ENCODE data around the gene AP1AR. TPM values are rescaled to one million over a fixed set of nuclear protein-coding genes. Genes with fewer than 3 reads are reported as not detected.
"Not testable (repeated sequence)": the region's sequence is repeated elsewhere in the genome, so short reads cannot be mapped to it uniquely, and the experiment has no call there.

AP1AR gene
- total RNA-seq, 1 experiment from 2014 or later, result 105 TPM

DNA sequence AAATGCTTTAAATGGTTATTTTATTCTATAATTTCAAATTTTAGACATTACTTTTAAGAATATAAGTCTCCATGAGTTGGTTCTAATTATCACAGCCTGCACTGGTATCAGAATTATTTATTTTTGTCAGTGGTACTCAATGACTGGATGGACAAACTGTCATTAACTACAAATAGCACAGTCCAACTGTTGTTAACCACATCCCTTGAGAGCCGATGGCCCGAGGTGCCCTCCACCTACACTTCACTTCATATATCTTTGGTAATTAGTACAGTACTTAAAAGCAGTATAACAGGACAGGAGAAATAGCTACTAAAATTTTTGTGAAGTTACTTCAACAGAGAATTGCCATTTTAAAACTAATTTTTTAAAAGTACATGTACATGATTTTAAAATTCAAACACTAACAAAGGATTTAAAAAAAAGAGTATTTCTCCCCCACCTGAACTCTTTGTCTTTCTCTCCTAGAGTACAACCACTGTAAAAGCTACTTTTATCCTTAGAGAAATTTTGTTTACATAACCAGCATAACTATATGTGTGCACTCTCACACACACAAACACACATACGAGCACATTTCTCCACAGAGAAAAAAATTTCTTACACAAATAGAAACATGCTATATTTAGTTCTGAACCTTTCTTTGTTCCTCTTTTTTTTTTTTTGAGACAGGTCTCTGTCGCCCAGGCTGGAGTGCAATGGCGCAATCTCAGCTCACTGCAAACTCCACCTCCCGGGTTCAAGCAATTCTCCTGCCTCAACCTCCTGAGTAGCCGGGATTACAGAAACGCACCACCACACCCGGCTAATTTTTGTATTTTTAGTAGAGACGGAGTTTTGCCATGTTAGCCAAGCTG, 47.7 kb downstream of the AP1AR start:
- no peak for DNase-seq (ENCODE audit: low spot score)

DNA sequence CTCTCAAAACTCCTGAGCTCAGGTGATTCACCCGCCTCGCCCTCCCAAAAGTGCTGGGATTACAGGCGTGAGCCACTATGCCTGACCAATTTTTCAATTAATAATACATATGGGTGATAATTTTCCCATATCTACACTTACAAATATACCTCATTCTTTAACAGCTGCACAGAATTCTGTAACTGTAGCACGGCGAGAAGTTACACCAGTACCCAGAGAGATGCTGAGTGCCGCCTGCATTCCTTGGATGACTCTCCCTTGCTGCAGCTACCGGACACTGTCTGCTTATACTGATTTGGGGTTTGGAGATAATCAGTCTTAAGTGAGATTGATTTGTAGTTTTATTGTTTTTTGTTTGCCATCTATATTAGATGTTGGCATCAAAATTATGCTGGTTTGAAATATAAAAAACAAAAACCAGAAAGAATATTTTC, 48.3 kb downstream of the AP1AR start:
- DNase-seq (ENCODE audit: low spot score), result no peak

DNA sequence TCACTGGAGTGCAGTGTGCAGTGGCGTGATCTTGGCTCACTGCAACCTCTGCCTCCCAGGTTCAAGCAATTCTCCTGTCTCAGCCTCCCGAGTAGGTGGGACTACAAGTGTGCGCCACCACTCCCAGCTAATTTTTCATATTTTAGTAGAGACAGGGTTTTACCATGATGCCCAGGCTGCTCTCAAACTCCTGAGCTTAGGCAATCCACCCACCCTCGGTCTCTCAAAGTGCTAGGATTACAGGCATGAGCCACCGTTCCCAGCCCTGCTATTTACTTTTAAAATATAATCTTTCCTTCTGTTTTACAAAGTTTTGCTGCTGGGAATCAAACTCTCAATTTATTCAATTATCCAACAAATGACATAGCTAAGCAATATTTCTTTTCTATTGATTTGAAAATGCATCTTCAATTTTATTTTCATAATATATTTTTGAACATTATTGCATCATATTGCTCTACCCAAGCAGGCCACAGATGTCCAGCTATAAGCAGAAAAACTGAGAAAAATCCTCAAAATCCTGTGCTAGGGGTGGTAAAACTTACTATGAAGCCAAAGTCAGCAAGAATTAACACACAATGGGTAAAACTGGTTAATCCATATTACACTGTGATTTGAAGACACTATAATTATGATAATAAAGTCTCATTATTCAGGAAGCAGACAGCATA, 48.9 kb downstream of the AP1AR start:
- no peak for DNase-seq (ENCODE audit: low spot score)

DNA sequence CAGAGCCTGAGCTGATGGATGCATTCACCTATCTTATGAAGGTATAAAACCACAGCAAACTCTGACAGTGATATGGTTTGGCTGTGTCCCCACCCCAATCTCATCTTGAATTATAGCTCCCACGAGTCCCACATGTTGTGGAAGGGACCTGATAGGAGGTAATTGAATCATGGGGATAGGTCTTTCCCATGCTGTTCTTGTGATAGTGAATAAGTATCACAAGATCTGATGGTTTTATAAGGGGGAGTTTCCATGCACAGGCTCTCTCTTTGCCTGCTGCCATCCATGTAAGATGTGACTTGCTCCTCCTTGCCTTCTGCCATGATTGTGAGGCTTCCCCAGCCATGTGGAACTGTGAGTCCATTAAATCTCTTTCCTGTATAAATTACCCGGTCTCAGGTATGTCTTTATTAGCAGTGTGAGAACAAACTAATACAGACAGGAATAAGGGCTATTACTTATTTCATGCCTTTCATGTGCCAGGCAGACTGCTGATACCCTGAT, 50.4 kb downstream of the AP1AR start:
- DNase-seq (ENCODE audit: low spot score), result not testable (repeated sequence)

DNA sequence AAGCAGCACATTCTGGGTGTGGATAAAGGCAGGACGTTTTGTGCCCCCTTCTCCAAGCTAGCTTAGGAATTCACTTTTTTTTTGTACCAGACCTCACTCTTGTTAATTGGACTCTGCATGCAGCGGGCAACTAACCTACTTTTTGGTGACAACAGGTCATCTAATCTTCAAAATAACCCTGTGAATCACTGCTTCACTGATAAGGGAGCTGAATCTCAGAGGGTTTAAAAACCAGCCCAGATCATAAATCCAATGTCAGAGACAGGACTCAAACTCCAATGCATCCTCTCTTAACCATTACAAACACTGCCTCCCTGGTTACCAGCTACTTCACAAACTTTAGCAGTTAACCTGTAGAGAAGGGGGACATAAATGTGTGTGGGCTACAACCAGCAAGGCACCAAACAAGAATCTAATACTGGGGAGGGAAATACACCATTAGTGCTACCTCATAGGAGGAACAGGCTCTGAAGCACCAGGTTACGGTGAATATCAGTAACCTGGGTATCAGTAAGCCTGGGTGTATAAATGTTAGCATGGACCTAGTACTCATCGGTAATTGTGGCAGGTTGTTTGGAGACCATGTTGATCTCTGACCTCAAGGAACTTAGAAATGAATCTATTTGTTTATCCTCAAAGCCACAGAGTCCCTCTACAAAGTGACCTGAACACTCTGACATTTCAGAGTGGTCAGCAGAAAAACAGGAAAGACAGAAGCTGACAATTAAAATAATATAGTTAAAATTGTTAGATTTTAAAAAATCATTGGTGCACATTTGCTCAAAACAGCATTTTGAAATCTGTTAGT, 51.5 kb downstream of the AP1AR start:
- DNase-seq (ENCODE audit: low spot score), result no peak

DNA sequence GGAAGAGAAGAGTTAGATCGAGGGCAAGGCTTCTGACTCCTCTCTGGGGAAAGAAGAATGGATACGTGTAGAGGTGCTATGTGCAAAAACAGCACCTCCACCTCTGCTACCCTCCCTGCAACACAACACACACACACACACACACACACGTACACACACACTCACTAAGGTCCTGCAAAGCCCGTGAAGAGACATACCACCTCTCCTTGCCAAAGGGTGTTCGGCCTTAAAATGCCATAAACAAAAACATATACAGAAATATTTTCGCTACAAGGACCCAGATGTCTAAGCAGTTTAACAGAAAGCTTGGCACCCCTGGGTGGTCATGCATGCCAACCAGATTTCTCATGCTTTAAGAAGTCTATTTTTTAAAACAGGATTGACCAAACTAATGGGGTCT, 52.6 kb downstream of the AP1AR start:
- DNase-seq (ENCODE audit: low spot score), result peak; percentile 18

DNA sequence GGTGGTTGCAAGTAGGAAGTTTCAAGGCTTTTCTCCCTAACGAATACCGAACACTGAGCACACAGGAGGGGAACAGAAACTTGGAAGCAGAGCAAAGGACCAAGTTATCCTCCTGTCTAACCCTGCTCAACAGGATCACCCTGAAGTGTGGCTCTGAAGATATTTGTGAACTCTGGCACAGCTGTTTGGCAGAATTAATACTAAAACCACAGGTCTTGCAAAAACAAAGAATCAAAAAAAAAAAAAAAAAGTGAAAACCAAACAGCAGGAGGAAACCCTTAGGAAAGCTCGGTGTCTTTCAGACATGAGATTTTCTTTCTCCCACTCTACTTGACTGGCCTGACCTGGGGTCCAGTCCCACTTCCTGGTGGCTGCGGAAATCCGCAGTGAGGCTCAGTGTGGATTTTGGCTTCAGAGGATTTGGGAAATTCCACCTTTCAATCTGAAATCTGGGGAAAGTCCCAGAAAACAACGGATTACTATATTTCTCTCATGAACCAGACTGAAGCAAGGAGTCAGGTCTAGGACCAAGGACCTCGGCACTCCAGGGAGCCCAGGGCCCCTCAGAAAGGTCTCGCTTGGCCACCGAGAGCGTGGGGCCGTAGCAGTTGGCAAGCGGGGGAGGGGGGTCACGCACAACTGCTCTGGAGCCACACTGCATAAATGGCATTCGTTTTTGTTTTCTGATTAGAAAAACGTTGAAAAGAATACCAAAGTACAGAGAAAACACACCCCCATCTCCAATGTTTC, 53.2 kb downstream of the AP1AR start:
- DNase-seq (ENCODE audit: low spot score), result peak; percentile 48

DNA sequence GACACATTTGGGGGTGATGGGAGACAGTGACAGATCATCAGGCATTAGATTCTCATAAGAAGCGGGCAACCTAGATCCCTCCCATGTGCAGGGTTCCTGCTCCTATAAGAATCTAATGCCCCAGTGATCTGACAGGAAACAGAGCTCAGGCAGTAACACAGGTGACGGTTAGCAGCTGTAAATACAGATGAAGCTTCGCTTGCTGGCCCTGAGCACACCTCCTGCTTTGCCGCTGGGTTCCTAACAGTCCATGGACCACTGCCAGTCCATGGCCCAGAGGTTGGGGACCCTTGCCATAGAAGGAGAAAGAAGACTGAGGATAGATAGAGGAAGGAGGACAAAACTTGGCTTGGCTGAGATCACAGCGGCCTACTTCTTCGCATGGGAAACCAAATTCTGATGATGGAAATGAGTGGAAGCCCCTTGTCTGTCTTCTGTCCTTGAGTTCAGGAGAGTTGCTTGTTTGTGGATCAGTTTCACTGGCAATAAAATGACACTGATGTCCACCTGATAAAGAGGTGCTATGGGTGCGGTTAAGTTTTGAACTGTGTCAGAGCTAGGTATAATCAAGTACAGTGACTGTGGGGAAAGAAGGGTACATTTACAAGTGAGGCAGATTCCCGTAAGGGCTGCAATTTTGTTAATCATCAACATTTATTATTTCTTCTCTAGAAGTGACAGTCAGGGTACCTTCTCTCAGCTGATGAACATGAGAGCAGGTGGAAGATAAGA, 55.8 kb downstream of the AP1AR start:
- no peak for DNase-seq (ENCODE audit: low spot score)

DNA sequence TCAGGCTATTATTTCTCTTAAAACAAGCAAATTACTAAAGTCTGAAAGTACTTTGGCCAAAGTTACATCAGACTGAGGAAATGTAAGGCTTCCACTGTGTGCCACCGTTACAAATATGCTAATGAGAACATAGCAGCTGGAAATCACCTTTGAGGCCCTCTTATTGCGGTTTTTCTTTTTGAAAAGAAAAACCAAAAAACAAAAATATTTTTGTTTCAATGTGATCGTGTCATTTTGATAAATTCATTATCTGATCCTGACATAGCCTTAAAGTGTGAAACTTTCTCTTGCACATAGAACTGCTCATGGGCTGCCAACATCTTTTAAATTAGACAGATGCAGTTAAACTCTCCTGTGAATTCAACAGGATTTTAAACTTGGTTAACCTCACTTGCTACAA, 56.9 kb downstream of the AP1AR start:
- no peak for DNase-seq (ENCODE audit: low spot score)

DNA sequence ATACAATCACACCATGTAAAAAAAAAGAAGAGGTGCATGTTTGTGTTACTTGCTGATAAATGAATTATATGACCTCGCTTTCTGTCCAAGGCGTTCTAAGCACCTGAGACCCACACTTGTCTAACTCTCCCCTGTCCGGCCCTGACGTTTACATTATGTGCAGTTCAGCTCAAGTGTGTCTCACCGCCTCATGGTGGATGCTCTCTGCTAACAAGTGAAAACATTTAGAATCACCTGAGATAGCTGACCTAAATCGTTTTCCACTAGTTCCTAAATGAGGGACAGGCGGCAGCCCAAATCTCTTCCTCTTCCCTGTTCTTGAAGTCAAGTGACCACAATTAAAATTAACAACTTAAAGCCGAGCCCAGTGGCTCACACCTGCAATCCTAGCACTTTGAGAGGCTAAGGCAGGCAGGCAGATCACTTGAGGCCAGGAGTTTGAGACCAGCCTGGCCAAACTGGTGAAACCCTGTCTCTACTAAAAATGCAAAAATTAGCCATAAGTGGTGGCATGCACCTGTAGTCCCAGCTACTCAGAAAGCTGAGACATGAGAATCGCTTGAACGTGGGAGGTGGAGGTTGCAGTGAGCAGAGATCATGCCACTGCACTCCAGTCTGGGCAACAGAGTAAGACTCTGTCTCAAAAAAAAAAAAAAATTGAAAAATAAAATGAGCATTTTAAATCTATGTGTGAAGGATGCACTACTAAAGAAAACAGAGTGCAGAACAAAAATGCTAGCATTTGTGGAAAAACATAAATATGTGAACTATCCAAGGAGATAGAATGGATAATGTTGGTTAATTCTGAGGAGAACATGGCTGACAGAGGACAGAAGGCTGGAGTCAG, 58.0 kb downstream of the AP1AR start:
- no peak for DNase-seq (ENCODE audit: low spot score)

DNA sequence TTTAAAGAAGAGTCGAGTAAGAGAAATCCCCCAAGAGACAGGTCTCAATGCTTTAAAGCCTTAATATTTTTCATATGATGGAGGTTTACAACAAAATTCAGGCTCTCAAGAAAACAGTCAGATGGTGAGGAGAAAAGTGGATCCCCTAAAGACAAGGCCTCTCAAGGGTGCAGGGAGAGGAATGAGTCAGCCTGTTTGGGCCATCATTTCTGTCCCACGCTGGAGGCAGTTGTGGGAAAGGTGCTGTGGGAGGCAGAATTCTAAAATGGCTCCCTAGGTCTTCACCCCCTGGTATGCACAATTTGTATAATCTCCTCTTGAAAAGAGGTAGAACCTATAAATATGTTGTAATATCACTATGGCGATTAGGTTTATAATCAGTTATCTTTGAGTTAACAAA, 58.8 kb downstream of the AP1AR start:
- no peak for DNase-seq (ENCODE audit: low spot score)

DNA sequence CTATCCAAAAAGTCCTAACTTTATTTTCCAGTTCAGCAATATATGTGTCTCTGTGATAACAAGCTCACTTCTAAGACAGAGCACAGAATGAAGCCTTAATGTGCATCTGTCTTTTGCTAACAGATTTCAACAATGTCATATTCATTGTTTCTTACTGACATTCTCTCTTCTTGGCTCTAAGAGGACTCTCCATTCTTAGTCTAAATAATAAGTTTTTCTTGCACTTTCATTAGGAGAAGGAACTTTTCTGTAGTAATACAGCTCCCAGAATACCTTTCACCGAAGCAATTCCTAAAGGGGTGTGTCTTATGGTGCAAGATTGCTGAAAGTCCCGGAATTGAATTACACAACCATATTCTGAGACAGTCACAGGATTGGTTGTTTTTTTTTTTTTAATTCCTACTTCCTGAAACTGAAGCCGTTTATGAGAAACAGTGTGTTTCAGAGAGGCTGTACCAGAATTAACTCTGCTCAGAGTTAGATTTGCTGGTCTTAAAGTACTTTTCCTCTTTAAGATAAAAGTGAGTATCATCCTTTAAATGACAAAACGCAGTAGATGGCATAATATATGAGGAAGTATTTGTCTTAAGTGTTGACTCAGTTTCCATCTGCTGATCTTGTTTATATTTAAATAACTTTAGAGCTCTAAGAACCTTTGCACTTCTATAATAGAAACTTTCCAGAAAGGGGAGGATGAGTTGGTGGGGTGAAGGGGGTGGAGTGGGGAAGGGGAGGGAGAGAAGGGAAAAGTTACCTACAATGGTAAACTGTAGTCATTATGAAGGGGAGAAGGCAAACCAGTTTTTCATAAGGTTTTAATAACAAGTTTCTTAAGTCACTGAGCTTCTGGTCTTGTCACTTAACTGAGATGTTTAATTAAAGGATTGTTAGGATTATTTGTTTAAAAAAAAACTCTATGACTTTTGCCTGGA, 65.6 kb downstream of the AP1AR start, which contains the start of gene ALPK1:
TSS of gene ALPK1 (plus strand) at position 421 of the 932 bp plus-strand sequence.
- DNase-seq (ENCODE audit: low spot score), result peak; percentile 75

DNA sequence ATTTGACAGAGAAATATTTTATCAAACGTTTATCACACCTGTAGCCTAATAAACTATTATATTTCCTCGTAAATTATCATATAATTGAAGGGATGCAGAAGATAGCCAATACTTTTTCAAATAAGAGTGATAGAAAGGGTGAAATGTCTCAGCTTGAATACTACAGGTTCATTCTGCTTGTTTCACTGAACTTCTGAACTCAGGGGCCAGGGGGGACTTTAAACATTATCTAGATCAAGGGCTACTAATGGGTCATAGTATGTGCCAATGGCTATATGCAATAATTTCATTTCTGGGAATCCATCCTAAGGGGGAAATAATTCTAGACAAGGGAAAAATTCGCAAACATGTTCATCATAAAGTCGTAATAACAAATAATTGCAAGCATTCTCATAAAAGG, 68.1 kb downstream of the AP1AR start:
- DNase-seq (ENCODE audit: low spot score), result no peak

DNA sequence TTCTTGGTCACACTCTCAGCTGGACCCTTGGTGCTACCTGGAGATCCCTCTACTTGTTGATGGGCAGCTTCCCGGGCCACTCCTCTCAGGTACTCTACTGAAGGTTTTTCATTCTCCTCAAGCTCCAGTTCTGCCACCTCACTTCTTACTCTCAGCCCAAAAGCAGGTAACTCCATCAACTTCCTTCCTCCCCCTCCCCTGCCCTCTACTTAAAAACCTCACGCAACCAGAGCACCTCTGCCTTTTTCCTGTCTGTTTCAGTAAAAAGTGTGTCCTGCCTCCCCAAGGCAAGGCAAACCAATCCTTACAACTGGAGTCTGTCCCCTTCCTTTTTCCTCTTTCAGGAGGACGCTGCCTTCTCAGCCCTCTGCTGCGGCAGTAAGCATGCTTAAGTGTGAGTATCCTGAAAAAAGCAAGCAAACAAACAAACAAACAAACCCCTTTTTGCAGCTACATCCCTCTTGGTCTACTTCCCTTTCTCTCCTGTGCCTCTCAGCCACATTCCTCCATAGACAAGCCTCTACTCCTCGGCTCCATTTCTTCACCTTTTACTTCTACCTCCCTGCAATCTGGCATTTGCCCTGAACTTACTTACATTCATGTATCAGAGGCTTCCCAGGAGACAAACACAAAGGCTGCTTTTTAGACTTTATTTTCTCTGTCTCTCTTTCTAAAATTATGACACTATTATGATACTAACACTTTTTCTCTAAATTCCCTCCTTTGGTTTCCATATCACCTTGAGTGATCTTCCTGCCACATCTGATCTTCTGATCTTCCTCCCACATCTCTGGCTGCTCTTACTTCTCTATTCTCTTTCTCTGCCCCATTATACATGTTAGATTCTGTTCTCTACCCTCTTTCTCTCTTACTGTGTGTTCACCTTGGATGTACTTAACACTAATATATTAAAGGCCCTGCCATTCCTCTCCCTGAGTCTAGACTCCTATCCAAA, 71.0 kb downstream of the AP1AR start:
- DNase-seq (ENCODE audit: low spot score), result no peak

DNA sequence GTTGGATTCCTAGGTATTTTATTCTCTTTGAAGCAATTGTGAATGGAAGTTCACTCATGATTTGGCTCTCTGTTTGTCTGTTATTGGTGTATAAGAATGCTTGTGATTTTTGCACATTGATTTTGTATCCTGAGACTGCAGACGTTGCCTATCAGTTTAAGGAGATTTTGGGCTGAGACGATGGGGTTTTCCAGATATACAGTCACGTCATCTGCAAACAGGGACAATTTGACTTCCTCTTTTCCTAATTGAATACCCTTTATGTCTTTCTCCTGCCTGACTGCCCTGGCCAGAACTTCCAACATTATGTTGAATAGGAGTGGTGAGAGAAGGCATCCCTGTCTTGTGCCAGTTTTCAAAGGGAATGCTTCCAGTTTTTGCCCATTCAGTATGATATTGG, 73.9 kb downstream of the AP1AR start:
- DNase-seq (ENCODE audit: low spot score), result not testable (repeated sequence)

DNA sequence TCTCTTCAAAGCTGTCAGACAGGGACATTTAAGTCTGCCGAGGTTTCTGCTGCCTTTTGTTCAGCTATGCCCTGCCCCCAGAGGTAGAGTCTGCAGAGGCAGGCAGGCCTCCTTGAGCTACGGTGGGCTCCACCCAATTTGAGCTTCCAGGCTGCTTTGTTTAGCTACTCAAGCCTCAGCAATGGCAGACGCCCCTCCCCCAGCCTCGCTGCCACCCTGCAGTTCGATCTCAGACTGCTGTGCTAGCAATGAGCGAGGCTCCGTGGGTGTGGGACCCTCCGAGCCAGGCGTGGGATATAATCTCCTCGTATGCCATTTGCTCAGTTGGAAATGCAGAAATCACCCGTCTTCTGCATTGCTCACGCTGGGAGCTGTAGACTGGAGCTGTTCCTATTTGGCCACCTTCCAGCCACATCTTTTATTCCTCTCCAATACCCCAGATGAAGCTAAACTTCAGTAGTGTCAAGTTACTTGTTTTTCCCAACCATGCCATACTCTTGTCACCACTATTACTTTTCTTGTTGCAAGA, 77.7 kb downstream of the AP1AR start:
- not testable (repeated sequence) for DNase-seq (ENCODE audit: low spot score)

DNA sequence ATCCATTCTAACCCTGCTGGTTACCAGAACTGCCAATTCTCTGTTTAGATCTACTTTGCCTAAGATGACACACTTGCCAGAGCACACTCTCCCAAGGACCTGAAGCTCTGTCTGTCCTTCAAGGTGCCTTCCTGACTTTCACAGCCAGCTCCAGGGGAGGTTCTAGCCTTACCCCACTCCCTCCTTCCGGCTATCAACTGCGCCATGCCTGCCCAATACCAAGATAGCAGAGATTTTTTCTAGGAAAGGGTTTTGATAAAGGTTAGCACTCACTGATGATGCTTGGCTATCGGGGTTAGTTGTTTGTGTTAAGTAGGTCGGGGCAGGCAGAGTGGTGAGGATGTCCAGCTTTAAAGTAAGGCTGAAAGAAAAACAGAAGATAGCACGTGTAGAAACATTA, 79.9 kb downstream of the AP1AR start:
- DNase-seq (ENCODE audit: low spot score), result no peak

All from HT-29 (cell line).